ENCODE results near the gene RPE65. TPM values are rescaled to one million over a fixed set of nuclear protein-coding genes. Genes with fewer than 3 reads are reported as not detected.

RPE65 gene
- total and polyA plus RNA-seq, 2 donors (not counting 1 experiment from before 2014, with no cell fraction given): not detected

DNA sequence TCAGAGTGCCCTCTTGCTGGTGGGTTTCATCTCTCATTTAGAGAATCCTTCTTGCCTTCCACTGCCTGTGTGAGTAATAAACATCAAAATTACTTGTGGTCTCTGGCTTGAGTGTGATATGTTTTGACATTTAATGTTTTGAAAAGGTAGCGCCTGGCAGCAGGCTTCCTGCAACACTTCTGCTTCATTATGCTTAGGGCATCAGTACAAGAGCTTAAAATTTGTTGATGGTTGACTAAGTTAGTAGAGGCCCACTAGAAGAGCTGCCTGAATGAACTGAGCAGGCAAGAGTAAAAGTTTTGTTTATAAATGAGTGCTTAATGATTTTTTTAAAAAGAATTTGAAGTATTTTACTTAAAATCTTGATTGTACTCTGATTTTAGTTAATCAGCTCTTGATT is 6.4 kb upstream of the RPE65 start:
- CTCF ChIA-PET: interaction anchor here (1.4 kb wide), 1 partner anchor 13 kb away, joined by 5 read pairs; no protein-coding TSS in a partner anchor
- H3K27me3 ChIP-seq (replicated peaks in 1 of 4; ENCODE audit: control extremely low read depth in 1 of 4, control insufficient read depth in 3 of 4, insufficient read depth in 4 of 4, low read length in 3 of 4): peaks cover 0 to 2% (median 0%) of the 10 kb centered on the region in 4 experiments
- POLR2A ChIA-PET: no interaction called here
- TF ChIP-seq EZH2 (IDR thresholded peaks at IDR 0.05; ENCODE audit: borderline replicate concordance, insufficient read depth, low read depth, low read length, poor library complexity, severe bottlenecking): no peak
- TF ChIP-seq, protein P1, sequence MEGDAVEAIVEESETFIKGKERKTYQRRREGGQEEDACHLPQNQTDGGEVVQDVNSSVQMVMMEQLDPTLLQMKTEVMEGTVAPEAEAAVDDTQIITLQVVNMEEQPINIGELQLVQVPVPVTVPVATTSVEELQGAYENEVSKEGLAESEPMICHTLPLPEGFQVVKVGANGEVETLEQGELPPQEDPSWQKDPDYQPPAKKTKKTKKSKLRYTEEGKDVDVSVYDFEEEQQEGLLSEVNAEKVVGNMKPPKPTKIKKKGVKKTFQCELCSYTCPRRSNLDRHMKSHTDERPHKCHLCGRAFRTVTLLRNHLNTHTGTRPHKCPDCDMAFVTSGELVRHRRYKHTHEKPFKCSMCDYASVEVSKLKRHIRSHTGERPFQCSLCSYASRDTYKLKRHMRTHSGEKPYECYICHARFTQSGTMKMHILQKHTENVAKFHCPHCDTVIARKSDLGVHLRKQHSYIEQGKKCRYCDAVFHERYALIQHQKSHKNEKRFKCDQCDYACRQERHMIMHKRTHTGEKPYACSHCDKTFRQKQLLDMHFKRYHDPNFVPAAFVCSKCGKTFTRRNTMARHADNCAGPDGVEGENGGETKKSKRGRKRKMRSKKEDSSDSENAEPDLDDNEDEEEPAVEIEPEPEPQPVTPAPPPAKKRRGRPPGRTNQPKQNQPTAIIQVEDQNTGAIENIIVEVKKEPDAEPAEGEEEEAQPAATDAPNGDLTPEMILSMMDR (IDR thresholded peaks at IDR 0.05): no peak
- H3K4me1 ChIP-seq (ENCODE audit: control insufficient read depth in 2 of 2, insufficient read depth in 2 of 2, low read length in 2 of 2): no peaks in the 10 kb centered on the region
- DNase-seq (no peak), ATAC-seq (ENCODE audit: low read depth) (no peak)
- no peaks in the 10 kb centered on the region for H3K9me3 ChIP-seq (ENCODE audit: control extremely low read depth in 1 of 3, control insufficient read depth in 2 of 3, insufficient read depth in 1 of 3, low read length in 2 of 3)
- H3K27ac ChIP-seq (ENCODE audit: low read length in 2 of 2): no peak overlapping the region
- no peak overlapping the region for H3K4me3 ChIP-seq (ENCODE audit: control extremely low read depth in 1 of 5, extremely low read depth in 1 of 5, insufficient read depth in 1 of 5, low read depth in 2 of 5, low read length in 4 of 5)
- no peak overlapping the region for H2AFZ ChIP-seq (ENCODE audit: insufficient read depth, low read depth, low read length, poor library complexity, severe bottlenecking)
- 83% methylated on average over 1 of the region's 1 CpG for WGBS (ENCODE audit: insufficient coverage)
- no peaks in the 10 kb centered on the region for H3K79me2 ChIP-seq (ENCODE audit: control insufficient read depth, insufficient read depth, low read length)
- H3K36me3 ChIP-seq (replicated peaks in 1 of 2; ENCODE audit: control extremely low read depth in 1 of 2, control insufficient read depth in 1 of 2, extremely low read depth in 1 of 2, insufficient read depth in 2 of 2, low read length in 1 of 2): no peaks in the 10 kb centered on the region
- no peaks in the 10 kb centered on the region for H4K20me1 ChIP-seq (ENCODE audit: control insufficient read depth, insufficient read depth, low read length, poor library complexity, severe bottlenecking)
- intact Hi-C loops (cut with micrococcal nuclease): no loop called here
- no peak overlapping the region for H3K4me2 ChIP-seq (replicated peaks; ENCODE audit: low read depth, low read length, poor library complexity, severe bottlenecking)
- H3K27me3 Mint-ChIP-seq: peaks cover 14% of the 10 kb centered on the region
- no peaks in the 10 kb centered on the region for H3K9me3 Mint-ChIP-seq (ENCODE audit: insufficient read depth)
- no peak overlapping the region for H3K9ac ChIP-seq (ENCODE audit: low read length)
- no peak overlapping the region for H3K4me3 Mint-ChIP-seq
- H3K4me1 Mint-ChIP-seq: no peaks in the 10 kb centered on the region
- no peak overlapping the region for H3K27ac Mint-ChIP-seq

DNA sequence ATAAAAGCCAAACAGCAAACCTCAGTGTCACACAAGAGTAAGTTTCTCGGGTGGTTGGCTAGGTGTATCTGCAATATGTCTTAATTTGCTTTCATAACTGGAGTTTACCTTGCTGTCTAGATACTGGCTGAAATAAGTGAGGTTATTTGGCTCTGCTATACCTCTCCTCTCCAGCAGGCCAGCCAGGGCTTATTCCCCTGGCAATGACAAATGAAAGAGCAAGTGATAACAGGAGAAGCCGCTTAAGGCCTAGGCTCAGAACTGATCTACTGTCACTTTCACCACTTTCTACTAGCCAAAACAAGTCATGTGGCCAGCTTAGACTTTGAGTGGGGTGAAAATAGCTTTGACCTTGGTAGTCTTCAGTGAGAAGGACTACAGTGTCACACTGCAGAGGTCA is 4.8 kb upstream of the RPE65 start:
- ATAC-seq (ENCODE audit: low read depth): no peak
- H3K9ac ChIP-seq (ENCODE audit: low read length): no peak overlapping the region
- H3K27me3 ChIP-seq (replicated peaks in 1 of 4; ENCODE audit: control extremely low read depth in 1 of 4, control insufficient read depth in 3 of 4, insufficient read depth in 4 of 4, low read length in 3 of 4): no peaks in the 10 kb centered on the region
- H4K20me1 ChIP-seq (ENCODE audit: control insufficient read depth, insufficient read depth, low read length, poor library complexity, severe bottlenecking): no peaks in the 10 kb centered on the region
- DNase-seq: no peak
- TF ChIP-seq EZH2 (IDR thresholded peaks at IDR 0.05; ENCODE audit: borderline replicate concordance, insufficient read depth, low read depth, low read length, poor library complexity, severe bottlenecking): no peak
- no peaks in the 10 kb centered on the region for H3K4me1 ChIP-seq (ENCODE audit: control insufficient read depth in 2 of 2, insufficient read depth in 2 of 2, low read length in 2 of 2)
- Mint-ChIP-seq H3K9me3 (ENCODE audit: insufficient read depth) (no peaks in the 10 kb centered on the region), H3K4me3 (no peak overlapping the region), H3K27ac (no peak overlapping the region), H3K4me1 (no peaks in the 10 kb centered on the region), H3K27me3 (peaks cover 6% of the 10 kb centered on the region)
- no CpG with 5 or more reads among the region's 2 CpGs for WGBS (ENCODE audit: insufficient coverage)
- intact Hi-C loops (cut with micrococcal nuclease): no loop called here
- no peaks in the 10 kb centered on the region for H3K79me2 ChIP-seq (ENCODE audit: control insufficient read depth, insufficient read depth, low read length)
- no peaks in the 10 kb centered on the region for H3K36me3 ChIP-seq (replicated peaks in 1 of 2; ENCODE audit: control extremely low read depth in 1 of 2, control insufficient read depth in 1 of 2, extremely low read depth in 1 of 2, insufficient read depth in 2 of 2, low read length in 1 of 2)
- no peaks in the 10 kb centered on the region for H3K9me3 ChIP-seq (ENCODE audit: control extremely low read depth in 1 of 3, control insufficient read depth in 2 of 3, insufficient read depth in 1 of 3, low read length in 2 of 3)
- ChIA-PET POLR2A (no interaction called here), CTCF (no interaction called here)
- H3K4me2 ChIP-seq (replicated peaks; ENCODE audit: low read depth, low read length, poor library complexity, severe bottlenecking): no peak overlapping the region
- no peak overlapping the region for H3K4me3 ChIP-seq (ENCODE audit: control extremely low read depth in 1 of 5, extremely low read depth in 1 of 5, insufficient read depth in 1 of 5, low read depth in 2 of 5, low read length in 4 of 5)
- no peak overlapping the region for H2AFZ ChIP-seq (ENCODE audit: insufficient read depth, low read depth, low read length, poor library complexity, severe bottlenecking)
- H3K27ac ChIP-seq (ENCODE audit: low read length in 2 of 2): no peak overlapping the region
